NCI-H187 (cell line): ENCODE results near the gene SUSD6.

Experiments used
- DNase-seq, 2 experiments: peaks; one replicate each; lab custom pipeline; 2025; lab: John Stamatoyannopoulos, UW

SUSD6 gene

GRCh38 chr14:69611172-69612013 lies at the start of gene SUSD6:
SUSD6 (plus strand) TSS chr14:69611596; CDS start chr14:69658593, 46,997 bp downstream.
- peak; percentile 90 to 96 for DNase-seq

GRCh38 chr14:69561893-69562292 lies 49.5 kb upstream of the SUSD6 start:
- no peak for DNase-seq

- no peak for DNase-seq
Observed at GRCh38 chr14:69567563-69567962, 43.8 kb upstream of the SUSD6 start.

GRCh38 chr14:69569859-69570258 lies 41.5 kb upstream of the SUSD6 start:
- no peak for DNase-seq

- no peak for DNase-seq
Observed at GRCh38 chr14:69570836-69571330, 40.5 kb upstream of the SUSD6 start.

- DNase-seq: no peak
Observed at GRCh38 chr14:69571449-69572029, 39.9 kb upstream of the SUSD6 start.

- DNase-seq: peak in 1 of 2 experiments; percentile 27
Observed at GRCh38 chr14:69572030-69572840, 39.2 kb upstream of the SUSD6 start.

- no peak for DNase-seq
Observed at GRCh38 chr14:69572841-69573135, 38.6 kb upstream of the SUSD6 start.

GRCh38 chr14:69573205-69573830 lies 38.1 kb upstream of the SUSD6 start:
- no peak for DNase-seq

- DNase-seq: peak; percentile 72 to 77
Observed at GRCh38 chr14:69573831-69574262, 37.5 kb upstream of the SUSD6 start.

GRCh38 chr14:69574263-69574953 lies 37.0 kb upstream of the SUSD6 start, which contains the start of gene CCDC177:
CCDC177 (minus strand) TSS chr14:69574871; CDS start chr14:69573622, 1,249 bp downstream.
- peak; percentile 81 for DNase-seq

GRCh38 chr14:69574954-69575295 lies 36.5 kb upstream of the SUSD6 start:
- no peak for DNase-seq

GRCh38 chr14:69579476-69579875 lies 31.9 kb upstream of the SUSD6 start:
- no peak for DNase-seq

- DNase-seq: no peak
Observed at GRCh38 chr14:69580009-69580577, 31.3 kb upstream of the SUSD6 start.

GRCh38 chr14:69581316-69581935 lies 30.0 kb upstream of the SUSD6 start:
- DNase-seq: no peak

- no peak for DNase-seq
Observed at GRCh38 chr14:69582212-69582611, 29.2 kb upstream of the SUSD6 start.

- DNase-seq: no peak
Observed at GRCh38 chr14:69582829-69583228, 28.6 kb upstream of the SUSD6 start.

GRCh38 chr14:69584389-69584788 lies 27.0 kb upstream of the SUSD6 start:
- DNase-seq: no peak

GRCh38 chr14:69586404-69586803 lies 25.0 kb upstream of the SUSD6 start:
- DNase-seq: no peak

GRCh38 chr14:69587389-69587788 lies 24.0 kb upstream of the SUSD6 start:
- no peak for DNase-seq

GRCh38 chr14:69591317-69591716 lies 20.1 kb upstream of the SUSD6 start:
- DNase-seq: no peak
